Left kidney (tissue), 2 donors: ENCODE measurements around the gene TEPSIN. TPM values are rescaled to one million over a fixed set of nuclear protein-coding genes. Genes with fewer than 3 reads are reported as not detected.

Source experiments
- DNase-seq: peaks from one replicate; pipeline ENCODE4 v3.0.0-alpha.2; 2013
- polyA plus RNA-seq: library from polyadenylated mRNA; unstranded; fragments of 120-200 nt; gene quantifications from one replicate; pipeline ENCODE4 v1.2.1, GENCODE V29; 2013; ENCODE audit not compliant: insufficient read length

Gene TEPSIN
- polyA plus RNA-seq, 1 donor: 18.4 TPM

DNA sequence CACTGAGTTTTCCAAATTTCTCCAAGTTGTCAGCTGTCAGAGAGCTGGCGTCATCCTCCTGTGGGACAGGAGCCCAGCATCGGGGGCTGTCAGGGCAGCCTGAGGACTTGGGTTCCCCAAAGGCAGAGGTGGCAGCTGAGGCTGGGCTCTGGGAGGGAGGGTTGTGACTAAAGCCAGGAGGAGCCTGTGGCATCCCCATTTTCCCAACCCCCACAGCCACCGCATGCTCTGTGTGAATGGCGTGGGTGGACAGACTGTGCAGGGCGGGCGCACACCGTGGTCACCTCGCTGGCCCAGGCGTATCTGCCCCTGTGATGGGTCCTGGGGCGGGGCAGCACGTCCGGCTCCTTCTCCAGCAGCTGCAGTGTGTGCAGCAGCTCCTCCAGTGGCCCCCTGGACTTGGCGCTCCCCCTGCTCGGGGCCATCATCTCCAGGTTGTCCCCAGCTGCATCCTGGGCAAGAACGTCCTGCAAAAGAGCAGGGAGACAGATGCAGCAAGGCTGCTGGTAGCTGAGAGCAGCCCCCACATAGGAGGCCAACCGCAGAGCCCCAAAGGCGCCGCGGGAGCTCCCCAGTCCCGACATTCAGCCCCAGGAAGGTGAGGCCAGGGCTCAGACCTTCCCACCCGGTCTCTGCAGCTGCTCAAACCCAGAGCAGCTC lies 40.9 kb downstream of the TEPSIN start:
- no peak for DNase-seq

DNA sequence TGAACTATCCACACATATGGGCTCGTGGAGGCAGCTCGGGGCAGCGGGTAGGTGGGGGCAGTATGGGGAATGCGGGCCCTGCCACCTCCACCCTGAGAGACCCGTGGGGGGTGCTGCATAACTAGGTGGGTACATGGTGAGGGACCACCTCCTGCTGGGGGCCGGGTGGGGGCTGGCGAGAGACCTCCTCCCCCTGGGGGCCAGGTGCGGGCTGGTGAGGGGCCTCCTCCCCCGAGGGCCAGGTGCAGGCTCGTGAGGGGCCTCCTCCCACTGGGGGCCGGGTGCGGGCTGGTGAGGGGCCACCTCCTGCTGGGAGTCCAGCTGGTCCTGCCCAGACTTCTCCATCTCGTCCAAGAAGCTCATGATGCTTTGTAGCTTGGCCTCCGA lies 41.5 kb downstream of the TEPSIN start:
- DNase-seq: no peak

DNA sequence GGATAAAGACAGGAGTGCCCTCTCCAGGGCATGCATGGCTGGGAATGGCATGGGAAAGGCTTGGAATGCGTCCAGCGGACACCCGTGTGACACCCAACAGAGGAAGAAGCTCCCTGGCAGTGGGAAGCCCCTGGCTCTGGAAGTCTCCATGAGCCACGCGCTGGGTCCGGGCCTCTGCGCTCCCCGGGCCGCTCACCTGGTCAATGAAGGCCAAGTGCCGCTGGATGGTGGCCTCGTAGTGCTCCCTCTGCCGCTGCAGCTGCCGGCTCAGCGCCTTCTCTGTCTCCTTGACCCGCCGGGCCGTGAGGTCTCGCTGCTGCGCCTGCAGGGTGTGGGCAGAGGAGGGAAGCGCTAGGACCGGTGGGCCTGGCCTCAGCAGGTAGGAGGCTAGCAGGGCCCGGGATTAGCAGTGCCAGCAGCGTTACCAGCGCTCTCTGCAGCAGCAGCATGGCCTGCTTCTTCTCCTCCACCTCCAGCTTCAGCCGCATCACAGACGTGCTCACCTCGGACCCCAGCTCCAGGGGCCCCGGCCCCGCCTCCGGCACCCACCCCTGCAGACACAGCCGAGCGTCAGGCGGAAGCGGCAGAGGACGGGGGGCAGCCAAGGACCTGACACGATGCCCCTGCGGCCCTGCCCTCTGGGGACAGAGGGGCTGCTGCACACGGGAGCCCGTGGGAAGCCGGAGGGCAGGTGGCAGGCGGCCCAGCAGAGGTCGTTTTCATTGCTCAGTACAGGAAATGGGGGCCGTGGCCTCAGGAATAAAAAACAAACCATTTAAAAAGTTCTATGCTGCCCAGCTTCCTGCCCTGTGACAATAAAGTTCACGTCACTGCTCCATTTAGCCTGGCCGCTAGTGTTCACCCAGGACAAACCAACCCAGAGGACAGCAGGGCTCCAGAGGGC lies 42.1 kb downstream of the TEPSIN start:
- no peak for DNase-seq

DNA sequence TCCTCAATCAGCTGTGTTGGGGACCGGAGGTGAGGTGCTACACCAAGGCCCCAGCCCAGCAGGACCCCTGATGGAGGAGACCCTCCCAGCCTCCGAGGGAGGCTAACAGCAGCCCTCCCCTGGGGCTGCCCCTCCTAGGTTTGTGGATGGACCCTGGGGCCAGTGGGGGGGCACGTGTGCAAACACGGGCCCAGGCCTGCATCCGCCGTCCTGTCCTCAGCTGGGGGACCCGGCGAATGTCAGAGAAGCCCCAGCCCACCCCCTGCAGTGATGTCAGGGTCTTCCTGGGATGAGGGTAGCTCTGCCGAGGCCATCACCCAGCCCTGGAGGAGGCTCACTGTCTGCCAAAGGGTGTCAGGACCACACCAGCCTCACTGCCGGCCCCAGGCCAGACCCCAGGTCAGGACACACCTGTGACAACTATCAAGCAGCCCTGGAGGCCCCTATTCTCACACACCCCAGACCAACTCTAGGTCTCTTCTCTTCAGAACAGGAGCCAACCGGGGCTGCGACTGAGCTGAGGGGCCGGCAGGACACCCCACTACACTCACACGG lies 42.8 kb downstream of the TEPSIN start:
- no peak for DNase-seq

DNA sequence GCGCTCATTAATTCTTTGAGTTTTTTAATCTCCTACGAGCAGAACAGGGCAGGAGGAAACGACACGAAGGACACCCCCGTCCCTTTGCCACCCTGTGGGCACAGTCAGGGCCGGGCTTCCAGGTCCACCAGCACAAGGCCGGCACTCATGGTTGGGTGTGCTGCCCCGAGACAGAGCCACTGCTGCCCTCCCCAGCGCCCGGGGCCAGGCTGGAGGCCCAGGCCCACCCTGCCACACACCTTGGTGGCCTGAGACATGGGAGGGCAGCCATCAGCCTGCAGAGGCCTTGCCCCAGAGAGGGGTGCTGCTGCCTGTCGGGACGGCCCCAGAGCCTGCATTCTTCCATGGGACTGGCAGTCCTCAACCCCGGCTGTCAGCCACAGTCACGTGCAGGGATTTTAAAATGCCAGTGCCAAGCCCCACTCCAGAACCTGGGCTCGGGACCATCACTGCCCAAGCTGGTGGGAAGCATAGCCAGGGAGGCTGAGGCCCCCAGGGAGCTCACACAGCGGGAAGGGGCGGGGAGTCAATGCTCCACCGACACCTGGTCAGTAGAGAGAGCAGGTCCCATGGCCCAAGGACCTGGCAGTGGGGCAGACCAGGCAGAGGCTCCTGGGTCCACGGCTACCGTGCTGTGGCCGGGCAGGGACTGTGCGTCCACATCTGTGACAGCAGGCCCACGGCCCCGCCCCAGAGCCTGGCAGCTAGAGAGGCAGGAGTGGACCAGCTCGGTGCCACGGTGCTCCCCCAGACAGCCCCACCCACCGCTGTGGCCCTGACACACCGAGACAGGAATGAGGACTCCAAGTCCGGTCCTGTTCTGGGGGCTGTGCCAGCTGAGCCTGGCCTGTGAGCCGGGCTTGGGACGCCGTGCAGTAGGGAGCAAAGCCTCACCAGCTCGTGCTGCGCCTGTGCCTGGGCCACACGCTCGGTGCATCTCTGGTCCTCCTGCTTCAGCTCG lies 43.6 kb downstream of the TEPSIN start:
- DNase-seq: no peak

GRCh38 chr17:81194225-81194760 lies 44.6 kb downstream of the TEPSIN start:
- DNase-seq: no peak

- DNase-seq: peak; percentile 24
Measured at GRCh38 chr17:81193470-81194224, 45.2 kb downstream of the TEPSIN start.

GRCh38 chr17:81193051-81193410 lies 45.8 kb downstream of the TEPSIN start:
- no peak for DNase-seq

GRCh38 chr17:81192386-81193050 lies 46.3 kb downstream of the TEPSIN start:
- no peak for DNase-seq

DNA sequence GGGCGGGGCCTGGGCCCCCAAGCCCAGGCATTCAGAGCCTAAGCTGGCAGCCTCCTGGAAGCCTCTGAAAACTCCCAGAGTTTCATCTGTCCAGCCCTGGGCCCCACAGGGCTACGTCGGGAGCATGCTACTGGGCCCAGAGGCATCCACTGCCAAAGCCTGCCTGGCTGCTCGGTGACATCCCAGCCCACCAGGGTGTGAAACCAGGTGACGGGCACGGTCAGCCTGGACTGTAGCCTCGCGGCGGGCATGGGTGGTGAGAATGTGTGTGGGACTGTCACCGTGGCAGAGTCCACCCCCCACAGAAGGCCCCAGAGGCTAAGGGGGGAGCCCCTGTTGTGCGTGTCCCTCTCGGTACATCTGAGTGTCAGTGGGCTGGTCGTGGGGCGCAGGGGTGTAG lies 47.2 kb downstream of the TEPSIN start:
- no peak for DNase-seq

DNA sequence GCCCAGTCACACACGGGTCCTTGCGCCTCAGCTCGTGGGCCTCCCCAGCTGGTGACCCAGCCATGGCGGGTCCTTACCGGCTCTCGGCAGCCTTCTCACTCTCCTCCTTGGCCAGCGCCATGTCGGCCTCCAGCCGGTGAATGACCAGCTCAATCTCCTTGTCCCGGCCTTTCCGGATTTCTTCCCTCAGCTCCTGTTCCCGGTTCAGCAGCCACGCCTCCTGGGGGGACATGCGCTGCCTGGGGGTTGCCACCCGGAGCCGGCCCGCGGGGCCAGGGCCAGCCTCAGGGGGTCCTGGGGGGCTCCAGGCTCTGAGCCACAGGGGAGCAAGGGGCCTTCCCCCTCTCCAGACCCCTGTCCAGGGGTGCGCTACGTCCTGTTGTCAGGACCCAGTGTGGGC lies 47.7 kb downstream of the TEPSIN start:
- DNase-seq: no peak

- DNase-seq: no peak
Measured at GRCh38 chr17:81190591-81190990, 48.3 kb downstream of the TEPSIN start.

- no peak for DNase-seq
Measured at GRCh38 chr17:81189670-81190530, 49.0 kb downstream of the TEPSIN start.

DNA sequence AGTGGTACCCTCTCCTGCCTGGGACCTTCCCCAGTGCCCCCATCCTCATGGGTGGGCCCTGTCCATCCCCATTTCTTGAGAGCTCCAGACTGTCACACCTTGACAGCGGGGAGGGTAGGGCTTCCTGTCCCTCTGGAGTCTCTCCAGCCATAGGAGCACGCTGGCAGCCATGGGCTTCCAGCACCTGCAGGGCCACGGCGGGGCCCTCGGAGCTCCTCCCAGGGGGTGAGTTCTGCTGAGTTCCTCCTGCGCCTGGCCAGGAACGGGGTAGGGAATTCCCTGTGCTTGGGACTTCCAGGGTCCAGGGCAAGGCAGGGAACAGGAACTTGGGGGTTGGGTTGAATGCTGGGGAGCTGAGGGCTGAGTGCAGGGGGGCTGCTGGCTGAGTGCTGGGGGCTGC lies 49.8 kb downstream of the TEPSIN start:
- no peak for DNase-seq

GRCh38 chr17:81188491-81188840 lies 50.4 kb downstream of the TEPSIN start:
- no peak for DNase-seq

DNA sequence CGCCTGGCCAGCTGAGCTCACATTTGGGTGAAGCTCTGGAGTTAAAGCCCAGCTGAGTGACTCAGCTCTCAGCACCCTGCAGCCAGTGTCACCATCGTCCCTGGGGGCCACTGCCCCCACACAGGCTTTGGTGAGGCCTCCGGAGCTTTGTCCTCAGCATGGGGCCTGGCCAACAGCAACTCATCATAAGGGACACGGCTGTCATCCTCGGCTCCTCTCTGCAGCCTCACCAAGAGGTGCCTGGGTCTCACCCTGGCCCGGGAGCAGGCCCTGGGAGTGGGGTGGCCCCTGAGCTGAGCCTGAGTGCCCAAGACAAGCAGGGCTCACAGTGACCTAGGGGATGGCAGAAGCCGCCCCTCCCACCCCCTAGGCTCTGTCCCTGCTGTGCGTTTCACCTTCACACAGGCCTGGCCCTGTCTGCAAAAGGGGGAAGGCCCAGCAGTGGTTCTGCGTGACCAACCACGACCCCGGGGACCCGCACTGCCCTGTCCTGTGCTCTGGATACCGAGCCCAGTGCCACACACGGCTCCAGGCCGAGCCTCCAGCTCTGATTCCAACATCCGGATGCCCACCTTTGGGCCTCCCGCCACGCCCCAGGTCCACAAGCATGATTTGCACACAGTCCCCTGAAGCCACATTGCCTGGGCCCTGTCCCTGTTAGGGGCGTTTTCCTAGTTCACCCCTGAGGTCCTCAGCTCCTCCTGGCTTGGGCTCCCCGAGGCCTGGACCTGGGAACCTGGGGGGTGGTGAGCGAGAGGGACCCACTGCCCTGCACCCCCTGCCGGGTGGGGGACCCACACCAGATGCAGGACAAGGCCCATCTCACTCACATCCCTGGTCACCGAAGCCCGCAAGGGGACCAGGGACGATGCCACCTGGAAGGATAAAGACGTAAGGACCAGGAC lies 51.0 kb downstream of the TEPSIN start:
- DNase-seq: no peak

DNA sequence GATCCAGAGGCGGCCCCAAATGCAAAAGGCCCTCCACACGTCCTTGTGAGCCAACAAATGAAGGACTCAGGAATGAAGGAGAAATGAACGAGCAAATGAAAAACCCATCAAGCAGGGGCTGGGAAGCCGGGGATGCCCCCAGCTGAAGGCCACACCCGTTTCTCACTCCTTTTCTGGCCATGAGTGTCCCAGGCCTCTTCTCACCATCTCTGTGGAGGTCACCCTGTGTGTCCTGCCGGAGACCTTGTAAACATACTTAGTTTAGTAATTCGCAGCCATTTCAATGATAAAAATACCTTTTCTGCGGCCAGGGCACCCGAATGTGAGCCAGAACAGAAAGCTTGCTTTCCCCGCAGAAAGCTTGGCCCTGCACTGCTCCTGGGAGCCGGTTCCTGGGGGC lies 51.7 kb downstream of the TEPSIN start:
- no peak for DNase-seq

DNA sequence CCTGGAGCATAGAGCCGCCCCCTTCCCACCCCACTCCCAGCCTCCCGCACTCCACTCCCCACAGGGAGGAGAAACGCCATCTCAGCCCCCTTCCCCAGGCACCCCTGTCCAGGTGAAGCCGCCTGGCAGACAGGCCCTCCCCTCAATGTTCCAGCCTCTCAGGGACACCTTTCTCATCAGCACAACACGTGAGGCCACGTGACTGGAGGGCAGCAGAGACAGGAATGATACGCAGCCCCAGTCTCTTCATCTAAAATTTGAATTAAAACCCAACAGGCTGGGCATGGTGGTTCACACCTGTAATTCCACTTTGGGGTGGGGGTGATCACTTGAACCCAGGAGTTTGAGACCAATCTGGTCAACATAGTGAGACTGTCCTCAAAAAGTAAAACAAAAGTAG lies 52.7 kb downstream of the TEPSIN start:
- DNase-seq: no peak

DNA sequence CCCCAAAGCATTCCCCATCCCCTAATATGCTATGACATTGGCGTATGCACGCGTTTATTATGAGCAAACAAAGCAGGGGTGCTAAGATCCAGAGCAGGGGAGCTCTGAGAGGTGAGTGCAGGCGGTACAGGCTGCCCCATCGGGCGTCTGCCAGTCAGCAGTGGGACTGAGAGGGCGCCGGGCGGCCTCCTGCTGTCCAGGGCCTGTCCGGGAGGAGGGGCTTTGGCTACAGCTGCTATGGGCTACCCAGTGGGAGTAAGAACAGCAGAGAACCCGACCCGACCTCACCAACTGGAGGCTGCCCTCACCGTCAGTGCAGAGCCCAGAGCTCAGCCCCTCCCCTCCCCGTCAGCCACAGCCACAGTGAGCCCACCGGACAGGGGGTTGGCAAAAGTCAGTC lies 54.3 kb downstream of the TEPSIN start:
- no peak for DNase-seq
